SK-N-SH (cell line): ENCODE data around the gene PEX10. TPM values are rescaled to one million over a fixed set of nuclear protein-coding genes. Genes with fewer than 3 reads are reported as not detected.

Experiments used
- CTCF ChIA-PET: fragments of 300-600, 350-600 bp; formaldehyde crosslinking; extraction: SDS; loops from one replicate; lab custom pipeline; 2021; lab: Yijun Ruan, JAX
- POLR2A ChIA-PET: fragments of 350-600 bp; sonication (Branson Sonifier 250); formaldehyde crosslinking; extraction: SDS; loops from one replicate; lab custom pipeline; 2020; ENCODE audit warnings: antibody characterized with exemption, inconsistent platforms; lab: Yijun Ruan, JAX
- DNase-seq: peaks from one replicate; pipeline ENCODE4 v3.0.0; 2012
- H2AFZ ChIP-seq: fragments of 200-600 bp; sonication (generic); 2 replicates; pipeline ENCODE4 v1.8.1; 2016; ENCODE audit warnings: antibody characterized with exemption, mild to moderate bottlenecking, low read depth
- H3F3A ChIP-seq: fragments of 200-600 bp; sonication (generic); replicated peaks from 2 replicates; pipeline ENCODE3; 2016; ENCODE audit warnings: antibody characterized with exemption, mild to moderate bottlenecking; ENCODE audit not compliant: insufficient read depth
- H3K27ac ChIP-seq, 2 experiments: fragments of 200-500 bp in 1 of 2; fragments of 200-600 bp in 1 of 2; sonication (Bioruptor generic) in 1 of 2; sonication (generic), shearing (Covaris generic) in 1 of 2; 2 replicates each; pipeline versions ENCODE4 v1.5.1 to v1.6.1; 2014 to 2016; ENCODE audit warnings: low read depth in 2 of 2, inconsistent platforms in 1 of 2, low read length in 1 of 2, mild to moderate bottlenecking in 1 of 2, mixed read lengths in 1 of 2
- H3K27me3 ChIP-seq: fragments of 200-600 bp; sonication (generic), shearing (Covaris generic); 2 replicates; pipeline ENCODE4 v1.6.1; 2016; ENCODE audit warnings: mixed run types; ENCODE audit not compliant: insufficient read depth
- H3K36me3 ChIP-seq, 2 experiments: fragments of 200-500 bp in 1 of 2; fragments of 200-600 bp in 1 of 2; sonication (Bioruptor generic) in 1 of 2; sonication (generic) in 1 of 2; replicated peaks in 1 of 2; 2 replicates each; pipeline versions ENCODE3 to v1.5.1; 2014 to 2016; ENCODE audit warnings: low read length in 1 of 2, mild to moderate bottlenecking in 1 of 2; ENCODE audit not compliant: insufficient read depth in 2 of 2, control insufficient read depth in 1 of 2
- H3K4me1 ChIP-seq, 2 experiments: fragments of 200-500 bp in 1 of 2; fragments of 200-600 bp in 1 of 2; sonication (Bioruptor generic) in 1 of 2; sonication (generic), shearing (Covaris generic) in 1 of 2; 2 replicates each; pipeline versions ENCODE4 v1.5.1 to v1.6.1; 2014 to 2016; ENCODE audit warnings: low read depth in 1 of 2, low read length in 1 of 2, mixed run types in 1 of 2; ENCODE audit not compliant: insufficient read depth in 2 of 2, control insufficient read depth in 1 of 2
- H3K4me2 ChIP-seq: fragments of 200-600 bp; sonication (generic), shearing (Covaris generic); 2 replicates; pipeline ENCODE4 v1.6.1; 2017; ENCODE audit warnings: mixed run types
- H3K4me3 ChIP-seq, 2 experiments: fragments of 200-500 bp in 1 of 2; fragments of 200-600 bp in 1 of 2; sonication (Bioruptor generic) in 1 of 2; sonication (generic), shearing (Covaris generic) in 1 of 2; 2 replicates each; pipeline versions ENCODE4 v1.5.1 to v1.8.1; 2014 to 2016; ENCODE audit warnings: low read depth in 2 of 2, inconsistent platforms in 1 of 2, low read length in 1 of 2, mild to moderate bottlenecking in 1 of 2, mixed read lengths in 1 of 2, moderate library complexity in 1 of 2
- H3K79me2 ChIP-seq: fragments of 200-600 bp; sonication (generic); 2 replicates; pipeline ENCODE4 v1.8.1; 2017; ENCODE audit warnings: mild to moderate bottlenecking; ENCODE audit not compliant: insufficient read depth
- H3K9ac ChIP-seq: fragments of 200-600 bp; sonication (generic); 2 replicates; pipeline ENCODE4 v1.6.1; 2017; ENCODE audit warnings: mixed run types
- H3K9me2 ChIP-seq: fragments of 200-600 bp; sonication (generic); 2 replicates; pipeline ENCODE4 v1.6.1; 2017; ENCODE audit warnings: mixed run types
- H3K9me3 ChIP-seq: fragments of 200-600 bp; sonication (generic); 2 replicates; pipeline ENCODE4 v1.6.1; 2017; ENCODE audit warnings: mixed run types, mild to moderate bottlenecking, moderate library complexity
- H4K20me1 ChIP-seq: fragments of 200-600 bp; sonication (generic); 2 replicates; pipeline ENCODE4 v1.6.1; 2017; ENCODE audit warnings: mild to moderate bottlenecking, mixed run types; ENCODE audit not compliant: insufficient read depth
- EP300 ChIP-seq, 2 experiments: IDR thresholded peaks; 2 replicates each; pipeline versions ENCODE4 v1.4.0 to v1.6.1; 2012; ENCODE audit warnings: borderline replicate concordance in 1 of 2, low read depth in 1 of 2, low read length in 1 of 2
- EZH2phosphoT487 ChIP-seq: fragments of 200-600 bp; sonication (generic); IDR thresholded peaks from 2 replicates; pipeline ENCODE4 v1.6.1; 2017; ENCODE audit warnings: low read depth, mixed run types, mild to moderate bottlenecking, antibody characterized with exemption, moderate library complexity, borderline replicate concordance
- FOXM1 ChIP-seq: IDR thresholded peaks from 2 replicates; pipeline ENCODE4 v1.4.0; 2012; ENCODE audit warnings: low read depth, mild to moderate bottlenecking
- GABPA ChIP-seq: IDR thresholded peaks from 2 replicates; pipeline ENCODE4 v1.4.0; 2012; ENCODE audit warnings: low read depth, mild to moderate bottlenecking
- GATA2 ChIP-seq: sonication (generic); formaldehyde crosslinking; IDR thresholded peaks from 2 replicates; pipeline ENCODE4 v1.5.0; 2020; ENCODE audit warnings: mild to moderate bottlenecking, missing genetic modification reagents
- MXI1 ChIP-seq: IDR thresholded peaks from 2 replicates; pipeline ENCODE4 v1.6.1; 2012; ENCODE audit warnings: mild to moderate bottlenecking, low read depth, low read length, improper control_type of control experiment
- NFIC ChIP-seq: IDR thresholded peaks from 2 replicates; pipeline ENCODE4 v1.4.0; 2012; ENCODE audit warnings: borderline replicate concordance
- RAD21 ChIP-seq: IDR thresholded peaks from 2 replicates; pipeline ENCODE4 v1.6.1; 2012; ENCODE audit warnings: mild to moderate bottlenecking, low read length
- SMC3 ChIP-seq: IDR thresholded peaks from 2 replicates; pipeline ENCODE4 v1.6.1; 2012; ENCODE audit warnings: low read depth, low read length, improper control_type of control experiment
- TAF1 ChIP-seq: IDR thresholded peaks from 2 replicates; pipeline ENCODE4 v1.6.1; 2012; ENCODE audit warnings: low read depth, mild to moderate bottlenecking, low read length, moderate library complexity, borderline replicate concordance
- WGBS: methylation state at CpG from one replicate; pipeline ENCODE4 v1.1.6; 2017; ENCODE audit warnings: low lambda C conversion rate; 5-methylcytosine and 5-hydroxymethylcytosine counted together
- polyA plus RNA-seq, 3 experiments: library from polyadenylated mRNA; depleted of rRNA; stranded (reverse); fragments of >200 nt; gene quantifications; 2 replicates each; pipeline ENCODE4 v1.2.3, GENCODE V29; 2012
- TF ChIP-seq, protein P1 (sequence below): fragments of 200-600 bp; sonication (generic); IDR thresholded peaks from 2 replicates; pipeline ENCODE4 v1.6.1; 2017; ENCODE audit warnings: antibody characterized with exemption, mild to moderate bottlenecking, moderate library complexity
- TF ChIP-seq, protein P2 (sequence below): fragments of 150-350 bp; IDR thresholded peaks from 2 replicates; pipeline ENCODE4 v1.6.1; 2017; ENCODE audit warnings: antibody characterized with exemption, low read length, low read depth, borderline replicate concordance
- TF ChIP-seq, protein P3 (sequence below): IDR thresholded peaks from 2 replicates; pipeline ENCODE4; 2012
- TF ChIP-seq, protein P4 (sequence below): IDR thresholded peaks from 2 replicates; pipeline ENCODE4 v1.4.0; 2012; ENCODE audit warnings: low read depth, borderline replicate concordance

The PEX10 gene
- polyA plus RNA-seq, 1 of the 3 experiments (the other 2 are of a cell fraction) = 28.6 TPM

DNA sequence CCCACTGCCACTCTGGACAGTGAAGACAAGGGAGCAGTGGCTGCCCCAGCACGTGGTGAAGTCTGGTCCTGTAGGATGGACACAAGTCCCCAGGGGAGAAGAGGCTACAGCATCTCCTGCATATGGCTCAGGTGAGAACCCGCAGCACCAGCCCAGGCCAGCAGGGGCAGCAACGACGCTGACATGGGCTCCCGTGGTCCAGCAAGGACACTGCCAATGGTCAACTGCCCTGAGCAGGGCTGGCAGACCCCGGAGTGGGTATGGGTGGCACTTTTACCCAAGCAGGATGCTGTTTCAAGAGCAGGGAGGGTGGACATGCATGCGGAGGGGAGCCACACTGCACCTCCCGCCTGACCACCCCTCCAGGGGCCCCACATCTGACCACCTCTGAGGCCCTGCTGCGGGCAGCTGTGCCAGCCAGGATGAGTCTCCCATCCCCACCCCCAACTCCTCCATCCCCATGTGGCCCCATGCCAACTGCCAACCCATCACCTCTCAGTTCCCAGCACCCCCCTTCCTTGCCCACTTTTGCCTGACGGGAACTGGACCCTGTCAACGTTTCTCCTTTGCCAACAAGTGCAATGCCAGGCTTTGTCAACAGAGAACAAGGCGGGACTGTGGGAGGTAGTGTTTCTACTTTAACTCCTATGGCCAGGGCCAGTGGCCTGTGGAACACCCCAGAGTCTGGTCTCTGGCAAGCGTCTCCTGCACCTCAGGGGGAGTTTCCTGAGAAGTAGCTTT lies 29.6 kb downstream of the PEX10 start:
- ChIA-PET POLR2A (interaction anchor here (1.3 to 2.8 kb wide), 2 partner anchors 184 to 187 kb away, joined by 5 to 35 read pairs; partner anchors contain the start of gene FAAP20), CTCF (interaction anchor here (0.7 to 10.7 kb wide), 35 partner anchors 8 to 261 kb away, joined by 3 to 292 read pairs (median 8); partner anchors contain the start of genes FAAP20, MORN1, RER1 and SKI)
- Histone ChIP-seq H3K27me3 (no peaks in the 10 kb centered on the region), H4K20me1 (no peaks in the 10 kb centered on the region), H3K9me3 (no peaks in the 10 kb centered on the region), H3K4me3 (no peak overlapping the region), H3K27ac (no peak overlapping the region), H2AFZ (no peak overlapping the region), H3K9me2 (no peaks in the 10 kb centered on the region), H3K36me3 (peaks cover 0 to 12% of the 10 kb centered on the region in 2 experiments), H3K4me2 (no peak overlapping the region), H3K4me1 (peaks cover 0 to 6% of the 10 kb centered on the region in 2 experiments; a peak in 1 of 4 replicates), H3F3A (no peaks in the 10 kb centered on the region), H3K79me2 (no peaks in the 10 kb centered on the region), H3K9ac (no peak overlapping the region)
- peak; percentile 87 for DNase-seq
- WGBS = 93% methylated on average over 3 of the region's 13 CpGs
- TF ChIP-seq FOXM1 (no peak), RAD21 (0 out of 2 replicates have a peak, but pooled peaks have one; percentile 21)
- TF ChIP-seq, protein P1, sequence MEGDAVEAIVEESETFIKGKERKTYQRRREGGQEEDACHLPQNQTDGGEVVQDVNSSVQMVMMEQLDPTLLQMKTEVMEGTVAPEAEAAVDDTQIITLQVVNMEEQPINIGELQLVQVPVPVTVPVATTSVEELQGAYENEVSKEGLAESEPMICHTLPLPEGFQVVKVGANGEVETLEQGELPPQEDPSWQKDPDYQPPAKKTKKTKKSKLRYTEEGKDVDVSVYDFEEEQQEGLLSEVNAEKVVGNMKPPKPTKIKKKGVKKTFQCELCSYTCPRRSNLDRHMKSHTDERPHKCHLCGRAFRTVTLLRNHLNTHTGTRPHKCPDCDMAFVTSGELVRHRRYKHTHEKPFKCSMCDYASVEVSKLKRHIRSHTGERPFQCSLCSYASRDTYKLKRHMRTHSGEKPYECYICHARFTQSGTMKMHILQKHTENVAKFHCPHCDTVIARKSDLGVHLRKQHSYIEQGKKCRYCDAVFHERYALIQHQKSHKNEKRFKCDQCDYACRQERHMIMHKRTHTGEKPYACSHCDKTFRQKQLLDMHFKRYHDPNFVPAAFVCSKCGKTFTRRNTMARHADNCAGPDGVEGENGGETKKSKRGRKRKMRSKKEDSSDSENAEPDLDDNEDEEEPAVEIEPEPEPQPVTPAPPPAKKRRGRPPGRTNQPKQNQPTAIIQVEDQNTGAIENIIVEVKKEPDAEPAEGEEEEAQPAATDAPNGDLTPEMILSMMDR = peak; percentile 38

DNA sequence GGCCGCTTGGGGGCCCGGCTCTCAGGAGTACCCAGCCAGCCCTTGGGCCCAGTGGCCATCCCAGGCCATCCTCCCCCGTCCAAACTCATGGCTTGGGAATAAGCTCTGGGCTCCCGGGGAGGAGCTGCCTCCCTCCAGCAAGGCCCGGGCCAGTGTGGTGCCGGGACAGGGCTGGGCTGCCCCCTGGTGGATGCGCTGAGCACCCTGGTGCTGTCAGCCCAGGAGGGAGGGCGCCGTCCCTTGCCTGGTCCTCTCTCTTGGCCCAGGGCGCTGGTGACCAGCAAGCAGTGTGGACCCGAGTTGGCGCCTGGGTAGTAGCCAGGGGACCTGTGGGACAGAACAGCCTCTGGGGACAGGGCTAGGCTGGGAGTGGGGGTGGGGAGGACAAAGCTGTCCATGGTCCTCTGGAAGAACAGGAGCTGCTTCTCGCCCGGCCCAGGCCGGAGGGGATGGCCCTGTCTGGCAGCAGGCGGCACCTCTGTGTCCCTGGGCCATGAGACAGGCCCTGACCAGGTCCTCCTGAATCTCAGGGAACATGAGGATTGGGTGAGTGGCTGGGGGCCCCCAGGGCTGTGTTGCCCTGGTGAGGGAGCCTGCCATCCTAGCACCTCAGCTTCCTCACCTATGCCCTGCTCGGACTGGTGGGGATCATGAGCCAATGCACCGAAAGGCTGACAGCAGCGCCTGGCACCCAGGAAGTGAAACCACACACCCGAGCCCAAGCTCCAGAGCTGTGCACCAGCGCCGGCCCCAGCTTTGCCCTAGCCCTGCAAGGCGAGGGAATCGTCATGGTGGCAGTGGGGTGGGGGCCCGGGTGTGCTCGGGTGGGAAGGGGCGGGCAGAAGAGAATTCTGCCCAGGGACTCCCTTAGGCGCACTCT lies 30.4 kb downstream of the PEX10 start:
- H3K27ac ChIP-seq = peak overlapping the region in 1 of 2 experiments; percentile 28; a peak in 1 of 4 replicates
- peaks cover 0 to 6% of the 10 kb centered on the region in 2 experiments; a peak in 1 of 4 replicates for H3K4me1 ChIP-seq
- H4K20me1 ChIP-seq = no peaks in the 10 kb centered on the region
- H3K9me3 ChIP-seq = no peaks in the 10 kb centered on the region
- DNase-seq = peak; percentile 98
- POLR2A ChIA-PET = interaction anchor here (1.0 to 2.8 kb wide), 4 partner anchors 9 to 186 kb away, joined by 3 to 35 read pairs (median 6); partner anchors contain the start of genes FAAP20, MORN1 and RER1
- no peak overlapping the region for H3K4me2 ChIP-seq
- no peak overlapping the region; a peak in 1 of 4 replicates for H3K4me3 ChIP-seq
- H3F3A ChIP-seq = no peaks in the 10 kb centered on the region
- no peaks in the 10 kb centered on the region for H3K79me2 ChIP-seq
- H3K9me2 ChIP-seq = no peaks in the 10 kb centered on the region
- H3K36me3 ChIP-seq = peaks cover 0 to 4% of the 10 kb centered on the region in 2 experiments
- no peak overlapping the region for H3K9ac ChIP-seq
- H3K27me3 ChIP-seq = no peaks in the 10 kb centered on the region
- 0% methylated on average over 2 of the region's 28 CpGs for WGBS
- no peak overlapping the region for H2AFZ ChIP-seq
- CTCF ChIA-PET = interaction anchor here (0.6 to 10.7 kb wide), 50 partner anchors 9 to 1148 kb away, joined by 3 to 292 read pairs (median 6); partner anchors contain the start of genes FAAP20, MORN1, RER1 and SKI
- TF ChIP-seq, protein P2, sequence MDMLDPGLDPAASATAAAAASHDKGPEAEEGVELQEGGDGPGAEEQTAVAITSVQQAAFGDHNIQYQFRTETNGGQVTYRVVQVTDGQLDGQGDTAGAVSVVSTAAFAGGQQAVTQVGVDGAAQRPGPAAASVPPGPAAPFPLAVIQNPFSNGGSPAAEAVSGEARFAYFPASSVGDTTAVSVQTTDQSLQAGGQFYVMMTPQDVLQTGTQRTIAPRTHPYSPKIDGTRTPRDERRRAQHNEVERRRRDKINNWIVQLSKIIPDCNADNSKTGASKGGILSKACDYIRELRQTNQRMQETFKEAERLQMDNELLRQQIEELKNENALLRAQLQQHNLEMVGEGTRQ = no peak
- TF ChIP-seq SMC3 (peak; percentile 97), GATA2 (CRISPR knock-in tag) (no peak), EP300 (IDR thresholded peaks at IDR 0.05; ENCODE audit: borderline replicate concordance in 1 of 2, low read depth in 1 of 2, low read length in 1 of 2) (no peak), RAD21 (peak; percentile 87), MXI1 (0 out of 2 replicates have a peak, but pooled peaks have one; percentile 35), NFIC (no peak), GABPA (no peak), TAF1 (no peak), EZH2phosphoT487 (no peak), FOXM1 (no peak)
- TF ChIP-seq, protein P3, sequence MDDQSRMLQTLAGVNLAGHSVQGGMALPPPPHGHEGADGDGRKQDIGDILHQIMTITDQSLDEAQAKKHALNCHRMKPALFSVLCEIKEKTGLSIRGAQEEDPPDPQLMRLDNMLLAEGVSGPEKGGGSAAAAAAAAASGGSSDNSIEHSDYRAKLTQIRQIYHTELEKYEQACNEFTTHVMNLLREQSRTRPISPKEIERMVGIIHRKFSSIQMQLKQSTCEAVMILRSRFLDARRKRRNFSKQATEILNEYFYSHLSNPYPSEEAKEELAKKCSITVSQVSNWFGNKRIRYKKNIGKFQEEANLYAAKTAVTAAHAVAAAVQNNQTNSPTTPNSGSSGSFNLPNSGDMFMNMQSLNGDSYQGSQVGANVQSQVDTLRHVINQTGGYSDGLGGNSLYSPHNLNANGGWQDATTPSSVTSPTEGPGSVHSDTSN = no peak
- TF ChIP-seq, protein P1 = peak; percentile 76
- TF ChIP-seq, protein P4, sequence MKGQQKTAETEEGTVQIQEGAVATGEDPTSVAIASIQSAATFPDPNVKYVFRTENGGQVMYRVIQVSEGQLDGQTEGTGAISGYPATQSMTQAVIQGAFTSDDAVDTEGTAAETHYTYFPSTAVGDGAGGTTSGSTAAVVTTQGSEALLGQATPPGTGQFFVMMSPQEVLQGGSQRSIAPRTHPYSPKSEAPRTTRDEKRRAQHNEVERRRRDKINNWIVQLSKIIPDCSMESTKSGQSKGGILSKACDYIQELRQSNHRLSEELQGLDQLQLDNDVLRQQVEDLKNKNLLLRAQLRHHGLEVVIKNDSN = no peak
